H9 (cell line): ENCODE results near the gene AP4M1. TPM values are rescaled to one million over a fixed set of nuclear protein-coding genes. Genes with fewer than 3 reads are reported as not detected.

Experiments used
- DNase-seq: peaks from one replicate; pipeline ENCODE4 v3.0.0-alpha.2; 2017
- H2AFZ ChIP-seq: one replicate; pipeline ENCODE4 v1.6.1; 2013; ENCODE audit warnings: mild to moderate bottlenecking, low read length, control low read depth, moderate library complexity
- H2AK5ac ChIP-seq: 2 replicates; pipeline ENCODE4 v1.6.1; 2013; ENCODE audit warnings: low read length, control low read depth, mixed read lengths; ENCODE audit not compliant: insufficient read length
- H2BK120ac ChIP-seq: one replicate; pipeline ENCODE4 v1.6.1; 2013; ENCODE audit warnings: low read depth, mild to moderate bottlenecking, low read length, control low read depth, inconsistent platforms; ENCODE audit not compliant: poor library complexity, severe bottlenecking
- H2BK12ac ChIP-seq: 2 replicates; pipeline ENCODE4 v1.6.1; 2013; ENCODE audit warnings: low read length, control low read depth, mixed read lengths, low read depth; ENCODE audit not compliant: insufficient read length
- H2BK15ac ChIP-seq: 2 replicates; pipeline ENCODE4 v1.6.1; 2013; ENCODE audit warnings: low read depth, low read length, control low read depth
- H2BK20ac ChIP-seq: one replicate; pipeline ENCODE4 v1.6.1; 2013; ENCODE audit warnings: low read depth, mild to moderate bottlenecking, low read length, control low read depth, inconsistent platforms; ENCODE audit not compliant: poor library complexity, severe bottlenecking
- H2BK5ac ChIP-seq: 2 replicates; pipeline ENCODE4 v1.6.1; 2013; ENCODE audit warnings: low read length, control low read depth, mixed read lengths; ENCODE audit not compliant: insufficient read length
- H3K14ac ChIP-seq: 2 replicates; pipeline ENCODE4 v1.6.1; 2013; ENCODE audit warnings: low read length, control low read depth; ENCODE audit not compliant: insufficient read depth
- H3K18ac ChIP-seq: 2 replicates; pipeline ENCODE4 v1.6.1; 2013; ENCODE audit warnings: low read depth, mild to moderate bottlenecking, mixed read lengths, low read length, control low read depth; ENCODE audit not compliant: insufficient read length
- H3K23ac ChIP-seq: 2 replicates; pipeline ENCODE4 v1.6.1; 2013; ENCODE audit warnings: low read length, control low read depth, mixed read lengths, low read depth; ENCODE audit not compliant: insufficient read length
- H3K23me2 ChIP-seq: 2 replicates; pipeline ENCODE4 v1.6.1; 2013; ENCODE audit warnings: low read depth, mild to moderate bottlenecking, mixed read lengths, low read length, control low read depth; ENCODE audit not compliant: insufficient read length, poor library complexity, severe bottlenecking
- H3K27ac ChIP-seq: 2 replicates; pipeline ENCODE4 v1.5.1; 2013; ENCODE audit warnings: low read length, control low read depth, mixed read lengths, low read depth; ENCODE audit not compliant: insufficient read length
- H3K27me3 ChIP-seq: 2 replicates; pipeline ENCODE4 v1.6.1; 2013; ENCODE audit warnings: low read length, control low read depth, inconsistent platforms; ENCODE audit not compliant: insufficient read depth
- H3K4ac ChIP-seq: 2 replicates; pipeline ENCODE4 v1.6.1; 2013; ENCODE audit warnings: low read depth, mild to moderate bottlenecking, control low read depth, inconsistent platforms, low read length, moderate library complexity
- H3K4me1 ChIP-seq: 2 replicates; pipeline ENCODE4 v1.6.1; 2013; ENCODE audit warnings: low read length, control low read depth, inconsistent platforms; ENCODE audit not compliant: insufficient read depth
- H3K4me2 ChIP-seq: 2 replicates; pipeline ENCODE4 v1.6.1; 2013; ENCODE audit warnings: low read length, control low read depth, mixed read lengths; ENCODE audit not compliant: insufficient read length, insufficient read depth
- H3K56ac ChIP-seq: 2 replicates; pipeline ENCODE4 v1.6.1; 2013; ENCODE audit warnings: low read depth, mild to moderate bottlenecking, mixed read lengths, low read length, control low read depth; ENCODE audit not compliant: insufficient read length
- H3K79me1 ChIP-seq: 2 replicates; pipeline ENCODE4 v1.6.1; 2013; ENCODE audit warnings: low read depth, mild to moderate bottlenecking, moderate library complexity, low read length, control low read depth, inconsistent platforms; ENCODE audit not compliant: insufficient read depth, poor library complexity, severe bottlenecking
- H3K79me2 ChIP-seq: 2 replicates; pipeline ENCODE4 v1.6.1; 2013; ENCODE audit warnings: low read length, control low read depth, inconsistent platforms; ENCODE audit not compliant: insufficient read depth
- H3K9ac ChIP-seq: 2 replicates; pipeline ENCODE4 v1.6.1; 2013; ENCODE audit warnings: low read length, control low read depth, mixed read lengths; ENCODE audit not compliant: insufficient read length; ENCODE audit errors: extremely low read depth
- H3K9me3 ChIP-seq: one replicate; pipeline ENCODE4 v1.6.1; 2013; ENCODE audit warnings: low read depth, low read length, inconsistent platforms; ENCODE audit not compliant: control insufficient read depth
- H3T11ph ChIP-seq: one replicate; pipeline ENCODE4 v1.6.1; 2013; ENCODE audit warnings: mild to moderate bottlenecking, low read length, control low read depth, inconsistent platforms
- H4K20me1 ChIP-seq: one replicate; pipeline ENCODE4 v1.6.1; 2013; ENCODE audit not compliant: control insufficient read depth, insufficient read length, insufficient read depth
- H4K5ac ChIP-seq: 2 replicates; pipeline ENCODE4 v1.6.1; 2013; ENCODE audit warnings: low read depth, mild to moderate bottlenecking, mixed read lengths, low read length, control low read depth; ENCODE audit not compliant: insufficient read length
- H4K8ac ChIP-seq: replicated peaks from 2 replicates; pipeline ENCODE4 v1.6.1; 2013; ENCODE audit warnings: low read length, control low read depth, mixed read lengths, low read depth; ENCODE audit not compliant: insufficient read length
- H4K91ac ChIP-seq: 2 replicates; pipeline ENCODE4 v1.6.1; 2013; ENCODE audit warnings: low read depth, mild to moderate bottlenecking, moderate library complexity, mixed read lengths, low read length, control low read depth; ENCODE audit not compliant: insufficient read length
- H3K27ac Mint-ChIP-seq, 3 experiments: 2 replicates in 2 of 3; 3 replicates in 1 of 3; pipeline ENCODE4 v1.8.0; 2020 to 2021; ENCODE audit warnings: mixed read lengths in 3 of 3, mild to moderate bottlenecking in 1 of 3, moderate library complexity in 1 of 3
- H3K27me3 Mint-ChIP-seq: 2 replicates; pipeline ENCODE4 v1.8.0; 2021; ENCODE audit warnings: low read depth, mild to moderate bottlenecking, moderate library complexity, mixed read lengths
- H3K36me3 Mint-ChIP-seq, 3 experiments: 2 replicates in 2 of 3; 3 replicates in 1 of 3; pipeline ENCODE4 v1.8.0; 2020 to 2021; ENCODE audit warnings: low read depth in 3 of 3, mixed read lengths in 3 of 3; ENCODE audit not compliant: insufficient read depth in 1 of 3
- H3K4me1 Mint-ChIP-seq, 2 experiments: 2 replicates each; pipeline ENCODE4 v1.8.0; 2020; ENCODE audit warnings: mixed read lengths in 2 of 2
- H3K4me3 Mint-ChIP-seq, 2 experiments: 2 replicates in 1 of 2; 3 replicates in 1 of 2; pipeline ENCODE4 v1.8.0; 2020 to 2021; ENCODE audit warnings: mild to moderate bottlenecking in 2 of 2, mixed read lengths in 2 of 2, moderate library complexity in 1 of 2
- H3K9me3 Mint-ChIP-seq, 2 experiments: 2 replicates in 1 of 2; 3 replicates in 1 of 2; pipeline ENCODE4 v1.8.0; 2020; ENCODE audit warnings: mild to moderate bottlenecking in 2 of 2, mixed read lengths in 2 of 2, moderate library complexity in 1 of 2
- CTCF ChIP-seq: fragments of 200-600 bp; sonication (generic); conservative IDR thresholded peaks from 3 replicates; pipeline ENCODE4 v1.8.0; 2021; ENCODE audit warnings: antibody characterized with exemption, mild to moderate bottlenecking
- WGBS: extraction: QIAGEN DNeasy Blood & Tissue Kit; methylation state at CpG from one replicate; pipeline ENCODE4 v1.1.7; 2013; ENCODE audit warnings: missing lambda C conversion rate, low lambda C conversion rate, mixed read lengths; ENCODE audit not compliant: insufficient read length; ENCODE audit errors: extremely low coverage; 5-methylcytosine and 5-hydroxymethylcytosine counted together
- total RNA-seq: library from RNA; stranded (reverse); gene quantifications from 2 replicates; pipeline ENCODE4 v1.2.1, GENCODE V29; 2021

Gene AP4M1
- total RNA-seq, 1 experiment from 2014 or later = 18.8 TPM

GRCh38 chr7:100098913-100099312, 2.5 kb upstream of the AP4M1 start:
- no peaks in the 10 kb centered on the region for H4K20me1 ChIP-seq
- H2BK12ac ChIP-seq = no peak overlapping the region
- H2AK5ac ChIP-seq = no peak overlapping the region
- no peak overlapping the region for H4K5ac ChIP-seq
- no peak overlapping the region for H2BK15ac ChIP-seq
- DNase-seq = no peak
- WGBS = no CpG with 5 or more reads among the region's 10 CpGs
- Mint-ChIP-seq H3K4me3 (peak overlapping the region; percentile 93 to 95), H3K4me1 (peaks cover 20 to 34% of the 10 kb centered on the region in 2 experiments), H3K27ac (peak overlapping the region; percentile 95 to 99 (median 95); a peak in 6 of 7 replicates), H3K36me3 (peaks cover 62 to 79% (median 74%) of the 10 kb centered on the region in 3 experiments), H3K9me3 (peaks cover 0 to 3% of the 10 kb centered on the region in 2 experiments; a peak in 1 of 5 replicates), H3K27me3 (no peaks in the 10 kb centered on the region; the same call in 1 of the 2 replicates)
- H3K27me3 ChIP-seq = no peaks in the 10 kb centered on the region
- no peaks in the 10 kb centered on the region for H3K4me1 ChIP-seq
- H3K9ac ChIP-seq = peak overlapping the region; percentile 9
- no peak overlapping the region for H3K18ac ChIP-seq
- peak overlapping the region; percentile 18 for H3K27ac ChIP-seq
- no peak overlapping the region for H3K23ac ChIP-seq
- H3K79me2 ChIP-seq = peaks cover 5% of the 10 kb centered on the region; the same call in 1 of the 2 replicates
- no peaks in the 10 kb centered on the region for H3K23me2 ChIP-seq
- no peak for TF ChIP-seq CTCF
- no peak overlapping the region for H3K56ac ChIP-seq
- H2BK5ac ChIP-seq = no peak overlapping the region
- H4K8ac ChIP-seq = no peak overlapping the region
- H3T11ph ChIP-seq = no peak overlapping the region
- H3K4ac ChIP-seq = no peak overlapping the region
- no peaks in the 10 kb centered on the region for H3K9me3 ChIP-seq
- H2BK120ac ChIP-seq = no peak overlapping the region
- no peak overlapping the region for H3K14ac ChIP-seq
- H4K91ac ChIP-seq = no peak overlapping the region
- H3K79me1 ChIP-seq = peaks cover 3% of the 10 kb centered on the region
- H2BK20ac ChIP-seq = no peak overlapping the region
- H2AFZ ChIP-seq = no peak overlapping the region
- H3K4me2 ChIP-seq = no peak overlapping the region
